LoVo (cell line): ENCODE measurements around the gene IFNK.

Experiments used
- DNase-seq: peaks from one replicate; pipeline ENCODE4 v3.0.0-alpha.2; 2016; ENCODE audit warnings: low spot score

IFNK gene

GRCh38 chr9:27539479-27540441, 15.7 kb downstream of the IFNK start:
- DNase-seq, result no peak

- no peak for DNase-seq
These were observed 16.4 kb downstream of the IFNK start for GRCh38 chr9:27540502-27540901.

- DNase-seq, result no peak
These were observed 17.6 kb downstream of the IFNK start for GRCh38 chr9:27541740-27542139.

GRCh38 chr9:27542508-27542907, 18.4 kb downstream of the IFNK start:
- no peak for DNase-seq

GRCh38 chr9:27545471-27545870, 21.4 kb downstream of the IFNK start:
- DNase-seq, result no peak

- no peak for DNase-seq
These were observed 24.1 kb downstream of the IFNK start for GRCh38 chr9:27548055-27548741.

GRCh38 chr9:27549196-27549755, 25.2 kb downstream of the IFNK start:
- no peak for DNase-seq

GRCh38 chr9:27554712-27555111, 30.6 kb downstream of the IFNK start:
- DNase-seq, result no peak

- DNase-seq, result no peak
These were observed 32.4 kb downstream of the IFNK start for GRCh38 chr9:27556470-27556869.

- no peak for DNase-seq
These were observed 34.2 kb downstream of the IFNK start for GRCh38 chr9:27558307-27558706.

- no peak for DNase-seq
These were observed 36.4 kb downstream of the IFNK start for GRCh38 chr9:27560457-27560856.

- no peak for DNase-seq
These were observed 37.6 kb downstream of the IFNK start for GRCh38 chr9:27561685-27562084.

- no peak for DNase-seq
These were observed 39.8 kb downstream of the IFNK start for GRCh38 chr9:27563738-27564430.

GRCh38 chr9:27564670-27565069, 40.6 kb downstream of the IFNK start:
- no peak for DNase-seq

GRCh38 chr9:27565696-27566095, 41.6 kb downstream of the IFNK start:
- no peak for DNase-seq

GRCh38 chr9:27566118-27566517, 42.0 kb downstream of the IFNK start:
- DNase-seq, result no peak

- peak; percentile 15 for DNase-seq
These were observed 45.3 kb downstream of the IFNK start for GRCh38 chr9:27569406-27569805.

- DNase-seq, result no peak
These were observed 46.9 kb downstream of the IFNK start for GRCh38 chr9:27571011-27571410.

GRCh38 chr9:27572061-27572460, 48.0 kb downstream of the IFNK start:
- DNase-seq, result no peak

GRCh38 chr9:27572566-27572917, 48.5 kb downstream of the IFNK start:
- peak; percentile 25 for DNase-seq

- peak; percentile 78 for DNase-seq
These were observed 49.0 kb downstream of the IFNK start, which contains the start of gene C9orf72 for GRCh38 chr9:27572918-27573633. Gene C9orf72 (minus strand): TSS chr9:27573481. CDS start chr9:27567120, 6,361 bp downstream.
